BLaER1 (cell line): ENCODE data around the gene DNMT1.

Experiments used
- H3K27ac ChIP-seq: shearing (Covaris generic); formaldehyde crosslinking; 2 replicates; pipeline ENCODE4 v1.8.1; 2022
- H3K27me3 ChIP-seq: shearing (Covaris generic); formaldehyde crosslinking; 2 replicates; pipeline ENCODE4 v1.8.1; 2022
- H3K36me3 ChIP-seq: shearing (Covaris generic); formaldehyde crosslinking; 2 replicates; pipeline ENCODE4 v1.8.1; 2022
- H3K4me1 ChIP-seq: shearing (Covaris generic); formaldehyde crosslinking; 2 replicates; pipeline ENCODE4 v1.8.1; 2022
- H3K4me2 ChIP-seq: shearing (Covaris generic); formaldehyde crosslinking; 2 replicates; pipeline ENCODE4 v1.8.1; 2022
- H3K4me3 ChIP-seq: shearing (Covaris generic); formaldehyde crosslinking; 2 replicates; pipeline ENCODE4 v1.8.1; 2022
- H3K9ac ChIP-seq: shearing (Covaris generic); formaldehyde crosslinking; 2 replicates; pipeline ENCODE4 v1.8.1; 2022
- H3K9me3 ChIP-seq: shearing (Covaris generic); formaldehyde crosslinking; 2 replicates; pipeline ENCODE4 v1.8.1; 2022
- H4K20me1 ChIP-seq: shearing (Covaris generic); formaldehyde crosslinking; 2 replicates; pipeline ENCODE4 v1.8.1; 2022
- Cebpa-rat ChIP-seq: shearing (Covaris generic); IDR thresholded peaks from 2 replicates; pipeline ENCODE4 v1.8.1; 2022

DNMT1 gene

GRCh38 chr19:10113964-10114650 is 80.6 kb downstream of the DNMT1 start:
- TF ChIP-seq Cebpa-rat: no peak
- Histone ChIP-seq H3K27me3 (no peaks in the 10 kb centered on the region), H3K9me3 (no peaks in the 10 kb centered on the region), H3K36me3 (peaks cover 82% of the 10 kb centered on the region), H3K4me2 (peak overlapping the region; percentile 97), H3K4me3 (no peak overlapping the region), H4K20me1 (peaks cover 71% of the 10 kb centered on the region), H3K4me1 (peaks cover 93% of the 10 kb centered on the region), H3K27ac (0 out of 2 replicates have a peak overlapping the region, but pooled peaks have one; percentile 92), H3K9ac (no peak overlapping the region)

GRCh38 chr19:10113592-10113963 is 81.2 kb downstream of the DNMT1 start:
- Histone ChIP-seq H3K36me3 (peaks cover 84% of the 10 kb centered on the region), H3K27ac (peak overlapping the region; percentile 92), H3K4me3 (peak overlapping the region; percentile 62; the same call in 1 of the 2 replicates), H3K27me3 (no peaks in the 10 kb centered on the region), H3K9ac (peak overlapping the region; percentile 80), H3K9me3 (no peaks in the 10 kb centered on the region), H4K20me1 (peaks cover 66% of the 10 kb centered on the region), H3K4me1 (peaks cover 93% of the 10 kb centered on the region), H3K4me2 (peak overlapping the region; percentile 97)
- no peak for TF ChIP-seq Cebpa-rat

- Histone ChIP-seq H3K4me2 (peak overlapping the region; percentile 97), H3K36me3 (peaks cover 84% of the 10 kb centered on the region), H3K9ac (peak overlapping the region; percentile 80), H3K27ac (peak overlapping the region; percentile 92), H3K27me3 (no peaks in the 10 kb centered on the region), H3K4me1 (peaks cover 93% of the 10 kb centered on the region), H4K20me1 (peaks cover 60% of the 10 kb centered on the region), H3K9me3 (no peaks in the 10 kb centered on the region), H3K4me3 (peak overlapping the region; percentile 62)
- TF ChIP-seq Cebpa-rat: no peak
Observed at GRCh38 chr19:10112895-10113591, 81.7 kb downstream of the DNMT1 start.

GRCh38 chr19:10112037-10112761 is 82.6 kb downstream of the DNMT1 start:
- Histone ChIP-seq H3K4me2 (peak overlapping the region; percentile 97), H4K20me1 (peaks cover 52% of the 10 kb centered on the region), H3K9me3 (no peaks in the 10 kb centered on the region), H3K9ac (peak overlapping the region; percentile 80), H3K27ac (peak overlapping the region; percentile 92), H3K4me1 (peaks cover 93% of the 10 kb centered on the region), H3K36me3 (peaks cover 84% of the 10 kb centered on the region), H3K27me3 (no peaks in the 10 kb centered on the region), H3K4me3 (peak overlapping the region; percentile 62)
- no peak for TF ChIP-seq Cebpa-rat

GRCh38 chr19:10111405-10111811 is 83.3 kb downstream of the DNMT1 start, which contains the start of gene P2RY11:
P2RY11 (plus strand) TSS chr19:10111693; CDS start chr19:10111722, 29 bp downstream.
- H3K4me3 ChIP-seq: peak within 1 kb of the TSS; percentile 62
- H3K4me2 ChIP-seq: peak within 1 kb of the TSS; percentile 97
- peaks cover 44% of the 10 kb centered on the region for H4K20me1 ChIP-seq
- peaks cover 89% of the 10 kb centered on the region for H3K4me1 ChIP-seq
- peak within 1 kb of the TSS; percentile 92 for H3K27ac ChIP-seq
- peak within 1 kb of the TSS; percentile 80 for H3K9ac ChIP-seq
- no peaks in the 10 kb centered on the region for H3K27me3 ChIP-seq
- H3K36me3 ChIP-seq: peaks cover 78% of the 10 kb centered on the region
- TF ChIP-seq Cebpa-rat: no peak
- no peaks in the 10 kb centered on the region for H3K9me3 ChIP-seq

- TF ChIP-seq Cebpa-rat: no peak
- Histone ChIP-seq H3K9ac (peak overlapping the region; percentile 78), H3K9me3 (no peaks in the 10 kb centered on the region), H4K20me1 (peaks cover 39% of the 10 kb centered on the region), H3K4me1 (peaks cover 85% of the 10 kb centered on the region), H3K27me3 (no peaks in the 10 kb centered on the region), H3K4me2 (peak overlapping the region; percentile 97), H3K4me3 (peak overlapping the region; percentile 62), H3K36me3 (peaks cover 73% of the 10 kb centered on the region), H3K27ac (peak overlapping the region; percentile 92)
Observed at GRCh38 chr19:10110972-10111317, 83.8 kb downstream of the DNMT1 start.

GRCh38 chr19:10110076-10110971 is 84.4 kb downstream of the DNMT1 start:
- Histone ChIP-seq H3K4me2 (peak overlapping the region; percentile 97), H3K4me1 (peaks cover 85% of the 10 kb centered on the region), H3K9me3 (no peaks in the 10 kb centered on the region), H3K9ac (peak overlapping the region; percentile 78), H3K27ac (peak overlapping the region; percentile 92), H3K4me3 (peak overlapping the region; percentile 62), H4K20me1 (peaks cover 33% of the 10 kb centered on the region), H3K27me3 (no peaks in the 10 kb centered on the region), H3K36me3 (peaks cover 67% of the 10 kb centered on the region)
- TF ChIP-seq Cebpa-rat: no peak

GRCh38 chr19:10109528-10109927 is 85.2 kb downstream of the DNMT1 start:
- H3K4me1 ChIP-seq: peaks cover 90% of the 10 kb centered on the region
- H3K9ac ChIP-seq: peak overlapping the region; percentile 78
- H3K36me3 ChIP-seq: peaks cover 59% of the 10 kb centered on the region
- no peaks in the 10 kb centered on the region for H3K27me3 ChIP-seq
- H3K9me3 ChIP-seq: no peaks in the 10 kb centered on the region
- TF ChIP-seq Cebpa-rat: no peak
- H4K20me1 ChIP-seq: peaks cover 25% of the 10 kb centered on the region
- peak overlapping the region; percentile 62; the same call in 1 of the 2 replicates for H3K4me3 ChIP-seq
- peak overlapping the region; percentile 97 for H3K4me2 ChIP-seq
- H3K27ac ChIP-seq: peak overlapping the region; percentile 92
